HG03108 (cell line): ENCODE measurements around the gene KIF21A.
"Not testable (repeated sequence)": the region's sequence is repeated elsewhere in the genome, so short reads cannot be mapped to it uniquely, and the experiment has no call there.

Experiments
- ATAC-seq: cut with Tn5 transposase; IDR thresholded peaks from one replicate; pipeline ENCODE4 v1.9.1; 2021; ENCODE audit warnings: moderate library complexity; ENCODE audit not compliant: unreplicated experiment

Gene KIF21A, protein sequence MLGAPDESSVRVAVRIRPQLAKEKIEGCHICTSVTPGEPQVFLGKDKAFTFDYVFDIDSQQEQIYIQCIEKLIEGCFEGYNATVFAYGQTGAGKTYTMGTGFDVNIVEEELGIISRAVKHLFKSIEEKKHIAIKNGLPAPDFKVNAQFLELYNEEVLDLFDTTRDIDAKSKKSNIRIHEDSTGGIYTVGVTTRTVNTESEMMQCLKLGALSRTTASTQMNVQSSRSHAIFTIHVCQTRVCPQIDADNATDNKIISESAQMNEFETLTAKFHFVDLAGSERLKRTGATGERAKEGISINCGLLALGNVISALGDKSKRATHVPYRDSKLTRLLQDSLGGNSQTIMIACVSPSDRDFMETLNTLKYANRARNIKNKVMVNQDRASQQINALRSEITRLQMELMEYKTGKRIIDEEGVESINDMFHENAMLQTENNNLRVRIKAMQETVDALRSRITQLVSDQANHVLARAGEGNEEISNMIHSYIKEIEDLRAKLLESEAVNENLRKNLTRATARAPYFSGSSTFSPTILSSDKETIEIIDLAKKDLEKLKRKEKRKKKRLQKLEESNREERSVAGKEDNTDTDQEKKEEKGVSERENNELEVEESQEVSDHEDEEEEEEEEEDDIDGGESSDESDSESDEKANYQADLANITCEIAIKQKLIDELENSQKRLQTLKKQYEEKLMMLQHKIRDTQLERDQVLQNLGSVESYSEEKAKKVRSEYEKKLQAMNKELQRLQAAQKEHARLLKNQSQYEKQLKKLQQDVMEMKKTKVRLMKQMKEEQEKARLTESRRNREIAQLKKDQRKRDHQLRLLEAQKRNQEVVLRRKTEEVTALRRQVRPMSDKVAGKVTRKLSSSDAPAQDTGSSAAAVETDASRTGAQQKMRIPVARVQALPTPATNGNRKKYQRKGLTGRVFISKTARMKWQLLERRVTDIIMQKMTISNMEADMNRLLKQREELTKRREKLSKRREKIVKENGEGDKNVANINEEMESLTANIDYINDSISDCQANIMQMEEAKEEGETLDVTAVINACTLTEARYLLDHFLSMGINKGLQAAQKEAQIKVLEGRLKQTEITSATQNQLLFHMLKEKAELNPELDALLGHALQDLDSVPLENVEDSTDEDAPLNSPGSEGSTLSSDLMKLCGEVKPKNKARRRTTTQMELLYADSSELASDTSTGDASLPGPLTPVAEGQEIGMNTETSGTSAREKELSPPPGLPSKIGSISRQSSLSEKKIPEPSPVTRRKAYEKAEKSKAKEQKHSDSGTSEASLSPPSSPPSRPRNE (N-terminal part only)

DNA sequence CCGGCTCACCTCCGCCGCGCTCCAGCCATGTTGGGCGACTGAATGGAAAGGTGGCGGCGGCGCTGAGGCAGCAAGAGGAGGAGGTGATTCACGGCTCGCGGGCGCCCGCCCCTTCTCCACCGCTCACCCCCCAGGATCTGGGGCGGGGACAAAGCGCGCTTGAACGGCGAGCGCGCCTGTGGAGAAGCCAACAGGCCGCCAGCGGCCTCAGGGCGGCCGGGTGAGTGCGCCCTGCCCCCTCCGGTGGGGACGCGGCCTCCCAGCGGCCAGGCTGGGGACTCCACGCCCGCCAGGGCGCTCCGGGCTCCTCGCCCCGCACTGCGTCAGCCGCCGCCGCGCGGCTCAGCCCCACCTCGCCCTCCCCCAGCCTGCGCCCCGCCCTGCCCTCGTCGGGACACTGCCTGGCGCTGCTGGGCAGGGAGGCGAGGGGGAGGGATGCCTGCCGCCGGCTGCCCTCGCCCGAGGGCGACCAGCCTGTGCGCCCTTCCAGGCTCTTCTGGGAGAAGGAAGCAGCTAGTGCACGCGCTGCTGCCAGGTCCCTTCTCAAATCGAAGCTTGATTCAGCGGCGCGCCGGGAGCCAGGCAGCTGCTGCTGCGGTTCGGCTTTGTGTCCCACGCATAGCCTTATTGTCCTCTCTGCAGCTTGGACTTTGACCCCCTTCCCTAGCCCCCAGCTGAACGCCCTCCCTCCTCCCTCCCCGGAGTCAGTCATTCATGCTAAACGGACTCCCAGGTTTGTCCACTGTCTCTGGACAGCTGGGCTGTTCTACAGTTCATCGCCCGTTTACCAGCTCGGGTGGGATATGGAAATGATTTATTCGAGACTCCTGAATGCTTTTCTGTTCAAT lies at the start of gene KIF21A:
KIF21A (minus strand) TSS at position 40 of the 848 bp plus-strand sequence. CDS start 150 bp downstream, outside the sequence.
- peak; percentile 93 for ATAC-seq

- ATAC-seq = no peak
Observed at GRCh38 chr12:39490500-39491282, 47.8 kb upstream of the KIF21A start.

DNA sequence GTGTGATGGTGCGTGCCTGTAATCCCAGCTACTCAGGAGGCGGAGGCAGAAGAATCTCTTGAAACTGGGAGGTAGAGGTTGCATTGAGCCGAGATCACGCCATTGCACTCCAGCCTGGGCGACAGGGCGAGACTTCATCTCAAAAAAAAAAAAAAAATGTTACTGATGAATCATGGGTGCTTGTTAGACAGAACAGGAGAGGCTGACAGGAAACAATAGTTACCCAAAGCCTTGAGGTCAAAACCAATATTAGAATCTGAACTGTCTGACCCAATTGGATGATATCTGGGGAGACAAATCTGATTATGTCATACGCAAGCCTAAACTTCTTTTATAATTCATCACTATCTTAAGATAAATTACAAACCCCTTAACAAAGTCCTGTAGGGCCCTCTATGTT lies 40.7 kb upstream of the KIF21A start:
- no peak for ATAC-seq

- ATAC-seq = no peak
Observed at GRCh38 chr12:39483042-39483441, 40.1 kb upstream of the KIF21A start.

DNA sequence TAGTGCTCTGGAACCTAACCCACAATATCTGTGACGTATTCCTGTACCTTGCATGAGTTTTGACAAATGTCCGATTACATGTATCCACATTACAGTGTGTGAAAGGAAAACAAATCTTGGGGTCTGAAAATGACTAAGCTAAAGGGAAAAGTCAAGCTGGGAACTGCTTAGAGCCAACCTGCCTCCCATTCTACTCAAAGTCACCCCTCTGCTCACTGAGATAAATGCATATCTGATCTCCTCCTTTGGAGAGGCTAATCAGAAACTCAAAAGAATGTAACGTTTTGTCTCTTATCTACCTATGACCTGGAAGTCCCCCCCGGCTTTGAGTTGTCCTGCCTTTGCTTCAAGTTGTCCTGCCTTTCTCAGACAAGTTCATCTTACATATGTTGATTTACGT lies 34.0 kb upstream of the KIF21A start:
- ATAC-seq = no peak

DNA sequence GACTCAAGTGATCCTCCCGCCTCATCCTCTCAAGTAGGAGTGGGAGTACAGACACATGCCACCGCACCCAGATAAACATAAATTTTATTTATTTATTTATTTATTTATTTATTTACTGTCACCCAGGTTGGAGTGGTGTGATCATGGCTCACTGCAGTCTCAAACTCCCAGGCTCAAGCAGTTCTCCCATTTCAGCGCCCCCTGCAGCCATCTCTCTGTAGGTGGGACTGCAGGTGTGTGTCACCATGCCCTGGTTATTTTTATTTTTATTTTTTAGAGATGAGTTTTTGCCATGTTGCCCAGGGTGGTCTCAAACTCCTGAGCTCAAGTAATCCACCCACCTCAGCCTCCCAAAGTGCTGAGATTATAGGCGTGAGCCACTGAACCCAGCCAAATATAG lies 33.2 kb upstream of the KIF21A start:
- no peak for ATAC-seq

GRCh38 chr12:39475136-39475535 lies 32.2 kb upstream of the KIF21A start:
- ATAC-seq = not testable (repeated sequence)

DNA sequence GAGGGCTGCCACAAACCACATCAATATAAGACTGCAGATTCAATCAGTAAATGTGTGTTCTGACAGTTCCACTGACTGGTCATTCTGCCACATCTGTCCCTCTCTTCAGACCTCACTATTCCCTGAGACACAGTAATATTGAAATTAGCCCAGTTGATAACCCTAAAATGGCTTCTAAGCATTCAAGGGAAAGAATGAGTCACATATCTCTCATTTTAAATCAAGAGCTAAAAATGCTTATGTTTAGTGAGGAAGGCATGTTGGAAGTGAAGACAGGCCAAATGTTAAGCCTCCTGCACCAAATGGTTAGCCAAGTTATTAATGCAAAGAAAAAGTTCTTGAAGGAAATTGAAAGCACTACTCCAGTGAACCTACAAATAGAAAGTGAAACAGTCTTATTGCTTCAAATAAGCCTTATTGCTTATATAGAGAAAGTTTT lies 24.5 kb upstream of the KIF21A start:
- peak; percentile 64 for ATAC-seq

DNA sequence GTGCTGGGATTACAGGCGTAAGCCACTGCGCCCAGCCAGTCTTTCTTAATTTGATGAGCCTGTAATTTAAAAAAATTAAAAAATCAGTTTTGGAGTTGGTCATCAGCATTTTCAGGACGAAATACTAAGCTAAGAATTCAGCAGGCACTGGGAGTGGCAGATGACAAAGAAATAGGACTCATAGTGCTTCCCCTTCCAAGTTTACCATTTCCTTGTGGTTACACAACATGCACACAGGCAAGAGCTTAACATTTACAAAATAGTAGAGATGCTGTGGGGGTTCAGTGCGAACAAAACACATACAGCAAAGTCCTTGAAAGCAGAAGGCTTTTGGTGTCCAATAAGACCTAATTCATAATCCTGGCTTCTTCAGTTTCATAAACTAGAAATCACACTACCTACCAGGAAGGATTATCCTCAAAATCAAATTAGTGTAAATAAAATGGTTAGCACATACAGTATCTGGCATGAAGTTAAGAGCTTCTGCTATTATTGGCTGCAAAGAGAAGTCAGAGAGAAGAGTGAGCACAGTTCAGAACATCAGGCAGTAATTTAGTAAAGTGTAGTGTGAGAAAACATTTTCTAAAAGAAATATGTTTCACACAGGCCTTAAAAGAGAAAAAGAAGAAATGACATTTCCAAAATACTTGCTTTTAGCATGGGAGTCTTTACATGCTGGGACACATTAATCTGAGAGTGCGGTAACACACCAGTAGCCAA lies 22.2 kb upstream of the KIF21A start:
- ATAC-seq = no peak

DNA sequence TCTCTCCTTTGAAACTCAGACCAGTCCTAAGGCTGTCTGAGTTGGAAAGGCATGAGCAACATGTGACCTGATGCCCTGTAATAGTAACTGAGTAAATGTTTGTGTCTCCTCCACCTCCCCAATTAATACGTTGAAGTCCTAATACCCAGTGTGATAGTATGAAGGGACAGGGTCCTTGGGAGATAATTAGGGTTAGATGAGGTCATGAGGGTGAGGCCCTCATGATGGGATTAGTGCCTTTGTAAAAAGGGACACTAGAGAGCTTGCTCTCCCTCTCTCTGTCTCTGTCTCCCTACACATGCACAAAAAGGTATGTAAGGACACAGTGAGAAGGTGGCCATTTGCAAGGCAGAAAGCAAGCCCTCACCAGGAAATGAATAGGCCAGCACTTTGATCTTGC lies 18.1 kb upstream of the KIF21A start:
- no peak for ATAC-seq

- ATAC-seq = no peak
Observed at GRCh38 chr12:39459027-39459434, 16.1 kb upstream of the KIF21A start.

DNA sequence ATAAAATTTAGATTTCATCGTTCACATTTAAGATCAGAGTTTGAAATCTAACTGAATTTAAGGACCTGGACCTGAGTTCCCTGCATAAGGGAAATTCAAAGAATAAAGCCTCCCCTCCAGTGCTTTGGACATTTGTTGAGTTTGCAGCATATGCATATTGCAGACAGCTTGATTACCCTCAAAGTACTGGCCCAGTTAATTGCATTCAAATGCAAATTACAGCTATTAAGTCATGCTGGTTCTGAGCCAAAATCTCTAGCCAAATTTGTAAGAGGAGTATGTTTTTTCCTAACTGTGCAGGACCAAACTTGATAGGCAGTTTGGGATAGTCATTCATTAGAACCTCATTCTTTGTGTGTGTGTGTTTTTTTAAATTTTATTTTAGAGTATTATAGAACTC lies 9.1 kb upstream of the KIF21A start:
- no peak for ATAC-seq

GRCh38 chr12:39448038-39448437 lies 5.1 kb upstream of the KIF21A start:
- ATAC-seq = no peak

GRCh38 chr12:39443929-39444209 lies 949 bp upstream of the KIF21A start:
- ATAC-seq = no peak

DNA sequence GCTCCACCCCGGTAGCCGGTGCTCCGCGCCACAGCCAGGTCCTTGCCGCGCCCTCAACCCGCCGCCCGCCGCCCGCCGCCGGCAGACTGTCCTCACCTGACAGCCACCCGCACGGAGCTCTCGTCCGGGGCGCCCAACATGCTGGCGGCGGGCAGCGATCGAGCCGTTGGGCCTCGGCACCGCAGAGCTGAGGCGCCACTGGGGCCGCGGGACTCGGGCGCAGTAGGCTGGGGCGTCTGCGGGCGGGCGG lies 164 bp downstream of the KIF21A start:
- no peak for ATAC-seq

GRCh38 chr12:39441963-39442830 lies 723 bp downstream of the KIF21A start:
- peak; percentile 18 for ATAC-seq

DNA sequence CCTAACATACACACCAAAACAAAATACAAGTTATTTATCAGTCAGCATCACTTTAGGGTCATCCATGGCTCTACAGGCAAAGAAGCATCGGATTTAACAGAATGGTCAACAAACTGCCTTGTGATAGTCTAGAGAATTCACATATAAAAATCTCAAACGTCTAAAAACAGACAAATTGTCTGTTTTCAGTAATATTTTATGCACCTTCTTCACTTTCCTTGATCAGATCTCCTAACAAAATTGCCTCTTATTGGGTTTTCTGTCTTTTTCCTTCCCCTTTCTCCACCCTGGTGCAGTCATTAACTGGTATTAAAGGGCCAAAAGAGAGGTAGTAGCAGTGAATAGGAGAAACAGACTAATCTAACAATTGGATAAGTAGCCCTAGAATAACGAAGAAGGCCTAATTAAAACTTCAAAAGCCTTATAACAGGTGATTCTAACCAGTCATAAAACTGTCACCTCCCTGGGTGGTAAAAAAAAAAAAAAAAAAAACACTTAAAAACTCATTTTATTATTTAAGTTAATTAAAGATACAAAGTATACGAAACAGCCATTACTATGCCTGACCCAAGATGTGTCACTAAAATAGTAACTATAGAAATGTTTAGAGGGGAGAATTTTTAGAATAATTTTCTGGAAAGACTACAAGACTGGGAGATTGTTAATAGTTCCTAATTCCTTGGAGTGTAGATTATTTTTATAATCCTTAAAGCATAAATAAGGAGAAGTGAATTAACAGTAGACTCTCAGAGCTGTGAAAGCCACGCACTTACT lies 1.5 kb downstream of the KIF21A start:
- no peak for ATAC-seq

GRCh38 chr12:39440781-39441180 lies 2.1 kb downstream of the KIF21A start:
- ATAC-seq = no peak
